Measurements from ENCODE around the gene MLX. TPM values are rescaled to one million over a fixed set of nuclear protein-coding genes. Genes with fewer than 3 reads are reported as not detected.
A peak's percentile ranks its signal among the peaks of the same experiment; 100 is the strongest.
"Not testable (repeated sequence)": the region's sequence is repeated elsewhere in the genome, so short reads cannot be mapped to it uniquely, and the experiment has no call there.

The MLX gene
- total and polyA plus RNA-seq, 8 donors, result 39.1 to 101 (median 59.5) TPM

DNA sequence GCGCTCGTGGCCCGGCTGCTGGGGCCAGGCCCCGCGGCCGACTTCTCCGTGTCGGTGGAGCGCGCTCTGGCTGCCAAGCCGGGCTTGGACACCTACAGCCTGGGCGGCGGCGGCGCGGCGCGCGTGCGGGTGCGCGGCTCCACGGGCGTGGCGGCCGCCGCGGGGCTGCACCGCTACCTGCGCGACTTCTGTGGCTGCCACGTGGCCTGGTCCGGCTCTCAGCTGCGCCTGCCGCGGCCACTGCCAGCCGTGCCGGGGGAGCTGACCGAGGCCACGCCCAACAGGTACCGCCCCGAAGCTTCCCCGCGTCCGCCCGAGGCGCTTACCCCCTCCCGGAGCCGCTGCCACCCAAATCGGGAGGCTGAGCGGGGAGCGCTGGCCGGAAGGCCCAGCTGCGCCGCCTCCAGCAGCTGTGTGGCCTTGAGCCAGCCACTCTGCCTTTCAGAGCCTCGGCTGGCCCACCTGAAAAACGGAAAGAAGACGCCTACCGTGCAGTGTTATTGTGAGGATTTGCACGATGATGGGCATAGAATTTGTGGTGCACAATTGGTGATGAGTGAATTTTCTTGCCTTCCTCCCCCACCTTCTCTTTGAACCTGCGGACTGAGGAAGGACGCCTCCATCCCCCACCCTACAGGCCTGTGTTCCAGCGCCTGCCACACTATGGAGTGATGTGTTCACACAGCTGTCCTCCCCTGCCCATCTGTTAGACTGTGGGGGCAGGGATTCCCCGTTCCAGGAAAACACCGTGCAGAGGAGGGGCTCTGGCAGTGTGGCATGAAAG is 30.3 kb upstream of the MLX start:
- H3K27me3 ChIP-seq, result no peaks in the 10 kb centered on the region
- 0 to 1% (median 1%) methylated on average over 12 to 65 of the region's 65 CpGs for WGBS, 5 donors
- H3K36me3 ChIP-seq, result peaks cover 20 to 35% (median 30%) of the 10 kb centered on the region in 4 donors
- H3K4me3 ChIP-seq, result peak overlapping the region; percentile 62 to 73 (median 64)
- H3K9me3 ChIP-seq, result no peaks in the 10 kb centered on the region
- TF ChIP-seq EP300 (IDR thresholded peaks at IDR 0.05) (no peak), POLR2AphosphoS5 (IDR thresholded peaks at IDR 0.05) (peak; percentile 35 to 79 (median 52))
- DNase-seq, result peak; percentile 90 to 93
- peaks cover 29 to 46% (median 41%) of the 10 kb centered on the region in 4 donors for H3K4me1 ChIP-seq
- H3K27ac ChIP-seq, result peak overlapping the region; percentile 93 to 98 (median 97)
- intact Hi-C loops (cut with DNase I; ENCODE audit: low total_unique reads), result no loop called here

DNA sequence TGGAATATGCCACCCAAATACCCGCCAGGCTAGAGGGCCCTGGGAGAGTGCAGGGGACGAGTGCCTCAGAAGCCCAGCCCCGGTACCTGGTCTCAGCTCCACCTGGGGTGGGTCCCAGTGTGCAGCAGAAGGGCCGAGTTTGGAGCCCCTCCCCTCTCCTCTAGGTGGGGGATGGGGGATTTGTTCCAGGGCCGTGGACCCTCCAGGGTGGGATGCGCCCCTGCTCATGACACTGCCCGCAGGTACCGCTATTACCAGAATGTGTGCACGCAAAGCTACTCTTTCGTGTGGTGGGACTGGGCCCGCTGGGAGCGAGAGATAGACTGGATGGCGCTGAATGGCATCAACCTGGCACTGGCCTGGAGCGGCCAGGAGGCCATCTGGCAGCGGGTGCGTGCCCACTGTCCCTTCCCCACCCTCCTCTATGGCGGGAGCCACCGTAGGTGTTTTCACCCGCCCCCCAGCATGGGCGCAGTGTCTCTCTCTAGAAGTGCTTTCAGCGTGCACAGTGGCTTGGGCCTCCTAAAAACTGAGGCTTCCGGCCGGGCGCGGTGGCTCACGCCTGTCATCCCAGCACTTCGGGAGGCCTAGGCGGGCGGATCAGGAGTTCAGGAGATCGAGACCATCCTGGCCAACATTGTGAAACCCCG is 29.6 kb upstream of the MLX start:
- peak overlapping the region; percentile 93 to 98 (median 97) for H3K27ac ChIP-seq
- TF ChIP-seq EP300 (IDR thresholded peaks at IDR 0.05) (no peak), POLR2A (IDR thresholded peaks at IDR 0.05) (no peak), POLR2AphosphoS5 (IDR thresholded peaks at IDR 0.05) (no peak)
- TF ChIP-seq, protein P1, sequence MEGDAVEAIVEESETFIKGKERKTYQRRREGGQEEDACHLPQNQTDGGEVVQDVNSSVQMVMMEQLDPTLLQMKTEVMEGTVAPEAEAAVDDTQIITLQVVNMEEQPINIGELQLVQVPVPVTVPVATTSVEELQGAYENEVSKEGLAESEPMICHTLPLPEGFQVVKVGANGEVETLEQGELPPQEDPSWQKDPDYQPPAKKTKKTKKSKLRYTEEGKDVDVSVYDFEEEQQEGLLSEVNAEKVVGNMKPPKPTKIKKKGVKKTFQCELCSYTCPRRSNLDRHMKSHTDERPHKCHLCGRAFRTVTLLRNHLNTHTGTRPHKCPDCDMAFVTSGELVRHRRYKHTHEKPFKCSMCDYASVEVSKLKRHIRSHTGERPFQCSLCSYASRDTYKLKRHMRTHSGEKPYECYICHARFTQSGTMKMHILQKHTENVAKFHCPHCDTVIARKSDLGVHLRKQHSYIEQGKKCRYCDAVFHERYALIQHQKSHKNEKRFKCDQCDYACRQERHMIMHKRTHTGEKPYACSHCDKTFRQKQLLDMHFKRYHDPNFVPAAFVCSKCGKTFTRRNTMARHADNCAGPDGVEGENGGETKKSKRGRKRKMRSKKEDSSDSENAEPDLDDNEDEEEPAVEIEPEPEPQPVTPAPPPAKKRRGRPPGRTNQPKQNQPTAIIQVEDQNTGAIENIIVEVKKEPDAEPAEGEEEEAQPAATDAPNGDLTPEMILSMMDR (IDR thresholded peaks at IDR 0.05), result no peak
- H3K36me3 ChIP-seq, result peaks cover 25 to 42% (median 37%) of the 10 kb centered on the region in 4 donors
- intact Hi-C loops (cut with DNase I; ENCODE audit: low total_unique reads), result no loop called here
- no peaks in the 10 kb centered on the region for H3K9me3 ChIP-seq
- H3K4me1 ChIP-seq, result peaks cover 30 to 50% (median 38%) of the 10 kb centered on the region in 4 donors
- WGBS, 5 donors, result 84 to 87% (median 85%) methylated on average over 26 to 31 of the region's 31 CpGs
- peak overlapping the region; percentile 62 to 73 (median 64) for H3K4me3 ChIP-seq
- no peak for DNase-seq
- H3K27me3 ChIP-seq, result no peaks in the 10 kb centered on the region

DNA sequence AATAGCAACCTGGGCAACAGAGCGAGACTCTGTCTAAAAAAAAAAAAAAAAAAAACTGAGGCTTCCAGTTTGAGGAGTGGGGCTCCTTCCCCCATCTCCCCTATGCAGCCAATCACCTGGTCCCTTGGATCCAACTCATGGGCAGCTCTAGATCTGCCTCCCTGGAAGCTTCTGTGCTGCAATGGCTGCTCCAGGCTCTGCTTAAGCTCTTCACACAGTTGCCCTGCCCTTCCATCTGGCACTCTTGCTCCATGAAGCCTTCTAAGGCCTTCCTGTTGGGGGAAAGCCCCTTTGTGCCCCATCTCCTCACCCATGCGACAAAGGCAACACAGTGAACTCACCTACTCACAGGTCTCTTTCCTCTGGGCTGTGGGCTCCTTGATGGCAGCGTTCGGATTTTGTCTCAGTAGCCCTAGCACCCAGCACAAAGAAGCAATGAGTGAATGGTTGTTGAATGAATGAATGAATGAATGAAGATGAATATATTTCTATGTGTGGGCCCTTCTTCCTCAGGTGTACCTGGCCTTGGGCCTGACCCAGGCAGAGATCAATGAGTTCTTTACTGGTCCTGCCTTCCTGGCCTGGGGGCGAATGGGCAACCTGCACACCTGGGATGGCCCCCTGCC is 29.0 kb upstream of the MLX start:
- peaks cover 30 to 47% (median 31%) of the 10 kb centered on the region in 4 donors for H3K4me1 ChIP-seq
- 89 to 98% (median 96%) methylated on average over 5 of the region's 5 CpGs for WGBS, 5 donors
- intact Hi-C loops (cut with DNase I; ENCODE audit: low total_unique reads), result no loop called here
- H3K36me3 ChIP-seq, result peaks cover 31 to 49% (median 44%) of the 10 kb centered on the region in 4 donors
- peak overlapping the region in 1 of 5 donors; percentile 98 for H3K27ac ChIP-seq
- H3K27me3 ChIP-seq, result no peaks in the 10 kb centered on the region
- no peaks in the 10 kb centered on the region for H3K9me3 ChIP-seq
- peak overlapping the region in 1 of 4 donors; percentile 64 for H3K4me3 ChIP-seq
- TF ChIP-seq POLR2AphosphoS5 (IDR thresholded peaks at IDR 0.05), result no peak
- TF ChIP-seq EP300 (IDR thresholded peaks at IDR 0.05), result no peak
- no peak for TF ChIP-seq POLR2A (IDR thresholded peaks at IDR 0.05)
- TF ChIP-seq, protein P1 (IDR thresholded peaks at IDR 0.05), result no peak
- DNase-seq, result no peak

DNA sequence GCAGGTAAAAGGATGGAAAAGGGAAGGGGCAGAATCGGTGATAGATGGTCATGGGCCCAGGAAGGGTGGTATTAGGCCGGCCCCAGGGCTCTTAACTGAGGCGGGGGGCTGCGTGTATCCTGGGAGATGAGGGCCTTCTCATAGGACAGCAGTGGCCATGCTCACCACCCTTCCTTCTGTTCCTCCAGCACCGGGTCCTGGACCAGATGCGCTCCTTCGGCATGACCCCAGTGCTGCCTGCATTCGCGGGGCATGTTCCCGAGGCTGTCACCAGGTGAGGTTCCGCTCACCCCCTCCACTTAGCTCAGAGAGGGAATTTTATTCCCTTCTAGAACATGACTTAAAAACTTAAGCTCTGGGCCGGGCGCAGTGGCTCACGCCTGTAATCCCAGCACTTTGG is 28.4 kb upstream of the MLX start:
- Histone ChIP-seq H3K36me3 (peaks cover 37 to 54% (median 49%) of the 10 kb centered on the region in 4 donors), H3K27me3 (no peaks in the 10 kb centered on the region), H3K4me3 (no peak overlapping the region), H3K27ac (no peak overlapping the region), H3K4me1 (peaks cover 27 to 47% (median 30%) of the 10 kb centered on the region in 4 donors), H3K9me3 (no peaks in the 10 kb centered on the region)
- TF ChIP-seq, protein P1 (IDR thresholded peaks at IDR 0.05), result no peak
- TF ChIP-seq EP300 (IDR thresholded peaks at IDR 0.05) (no peak), POLR2A (IDR thresholded peaks at IDR 0.05) (no peak), POLR2AphosphoS5 (IDR thresholded peaks at IDR 0.05) (no peak)
- 92 to 98% (median 94%) methylated on average over 14 of the region's 14 CpGs for WGBS, 5 donors
- intact Hi-C loops (cut with DNase I; ENCODE audit: low total_unique reads), result no loop called here
- DNase-seq, result no peak

DNA sequence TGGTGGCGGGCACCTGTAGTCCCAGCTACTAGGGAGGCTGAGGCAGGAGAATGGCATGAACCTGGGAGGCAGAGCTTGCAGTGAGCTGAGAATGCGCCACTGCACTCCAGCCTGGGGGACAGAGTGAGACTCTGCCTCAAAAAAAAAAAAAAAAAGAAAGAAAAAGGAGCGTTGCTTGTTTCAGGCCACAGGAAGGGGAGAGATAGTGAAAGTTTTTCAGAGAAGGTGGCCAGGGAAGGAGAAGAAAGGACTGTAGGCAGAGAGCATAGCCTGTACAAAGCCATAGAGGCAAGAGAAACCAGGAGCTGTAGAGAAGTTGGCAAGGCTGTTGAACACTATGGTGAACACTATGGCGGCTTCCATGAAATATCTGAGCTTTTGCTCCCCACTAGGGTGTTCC is 26.3 kb upstream of the MLX start:
- Histone ChIP-seq H3K4me1 (peaks cover 18 to 38% (median 24%) of the 10 kb centered on the region in 4 donors), H3K36me3 (peaks cover 43 to 75% (median 64%) of the 10 kb centered on the region in 4 donors), H3K27ac (peak overlapping the region in 3 of 5 donors; percentile 65 to 84 (median 76))
- intact Hi-C loops (cut with DNase I; ENCODE audit: low total_unique reads); H3K27me3 ChIP-seq; H3K4me3 ChIP-seq; DNase-seq; H3K9me3 ChIP-seq: not testable (repeated sequence)
- WGBS, 5 donors, result 81 to 95% (median 87%) methylated on average over 4 of the region's 4 CpGs
